SK-N-MC (cell line): ENCODE data around the gene TXLNA.
A peak's percentile ranks its signal among the peaks of the same experiment; 100 is the strongest.

Source experiments
- DNase-seq: peaks from one replicate; pipeline ENCODE4 v3.0.0-alpha.2; 2011; ENCODE audit warnings: low read depth, low spot score
- H3K27ac ChIP-seq: fragments of 200-600 bp; sonication (generic); 2 replicates; pipeline ENCODE4 v1.5.1; 2016; ENCODE audit warnings: mixed run types
- H3K36me3 ChIP-seq: fragments of 200-600 bp; sonication (generic); 2 replicates; pipeline ENCODE4 v1.6.1; 2017; ENCODE audit warnings: antibody characterized with exemption, low read length, mixed read lengths; ENCODE audit not compliant: insufficient read depth
- H3K4me3 ChIP-seq: fragments of 200-600 bp; sonication (generic); 2 replicates; pipeline ENCODE4 v1.5.1; 2016
- H3K9ac ChIP-seq: fragments of 200-600 bp; sonication (generic); 2 replicates; pipeline ENCODE4 v1.8.0; 2017; ENCODE audit warnings: mixed run types, mixed read lengths; ENCODE audit not compliant: insufficient read length
- H3K9me3 ChIP-seq: fragments of 200-600 bp; sonication (generic); 2 replicates; pipeline ENCODE4 v1.6.1; 2017; ENCODE audit warnings: low read depth, mild to moderate bottlenecking, antibody characterized with exemption, low read length, moderate library complexity, mixed read lengths
- EZH2 ChIP-seq: fragments of 200-600 bp; sonication (generic); IDR thresholded peaks from one replicate; pipeline ENCODE4 v1.6.1; 2017; ENCODE audit warnings: antibody characterized with exemption
- FOXP2 ChIP-seq: optimal IDR thresholded peaks from 2 replicates; pipeline ENCODE3; 2011; ENCODE audit warnings: mild to moderate bottlenecking, moderate library complexity; ENCODE audit not compliant: insufficient read depth; ENCODE audit errors: extremely low read length, control extremely low read depth
- POLR2AphosphoS5 ChIP-seq: IDR thresholded peaks from 2 replicates; pipeline ENCODE4 v1.6.1; 2012; ENCODE audit warnings: mild to moderate bottlenecking, low read depth, low read length, borderline replicate concordance

TXLNA gene

DNA sequence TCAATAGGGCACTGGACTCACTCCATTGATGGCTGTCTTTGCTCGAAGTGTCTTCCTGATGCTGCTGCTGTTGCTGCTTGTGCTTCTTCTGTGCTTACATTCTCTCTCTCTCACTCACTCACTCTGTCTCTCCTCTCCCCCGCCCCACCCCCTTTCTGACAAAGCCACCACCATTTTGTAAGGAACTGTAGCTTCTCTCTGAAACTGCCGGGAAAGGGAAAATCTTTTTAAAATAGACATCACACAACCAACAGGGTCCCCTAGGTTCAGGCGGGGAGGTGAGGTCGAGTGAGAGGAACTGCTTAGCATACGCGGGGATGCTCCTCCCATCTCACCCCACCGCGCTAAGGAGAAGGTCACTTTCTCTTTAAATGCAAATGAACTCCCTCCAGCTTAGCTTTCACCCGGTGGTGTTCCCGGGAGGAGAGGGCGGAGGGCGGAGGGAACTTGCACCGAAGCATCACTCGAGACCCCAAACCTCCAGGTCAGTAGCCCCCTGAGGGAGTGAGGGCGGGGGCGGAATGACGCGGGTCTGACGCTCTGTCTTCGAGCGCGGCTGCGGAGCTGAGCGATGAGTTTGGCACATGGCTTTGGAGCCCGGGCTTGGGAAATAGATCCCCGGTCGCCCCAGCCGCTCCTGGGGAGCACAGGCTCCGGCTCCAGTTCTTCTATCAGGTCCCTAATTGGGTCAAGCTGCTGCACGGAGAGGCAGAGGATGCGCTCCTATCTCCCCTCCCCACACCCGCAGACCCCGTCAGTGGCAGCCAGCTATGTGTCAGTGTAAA, 20.9 kb downstream of the TXLNA start, which contains the start of gene CCDC28B:
TSS of gene CCDC28B (plus strand) at position 370 of the 785 bp plus-strand sequence. CDS start 1,341 bp downstream, outside the sequence.
- TF ChIP-seq POLR2AphosphoS5 = peak; percentile 46; the same call in 1 of the 2 replicates
- no peak for TF ChIP-seq FOXP2
- peak within 1 kb of the TSS; percentile 96 for H3K4me3 ChIP-seq
- DNase-seq = no peak
- H3K9ac ChIP-seq = peak within 1 kb of the TSS; percentile 79
- no peaks in the 10 kb centered on the region for H3K9me3 ChIP-seq
- H3K36me3 ChIP-seq = peaks cover 3% of the 10 kb centered on the region; the same call in 1 of the 2 replicates
- H3K27ac ChIP-seq = peak within 1 kb of the TSS; percentile 79

DNA sequence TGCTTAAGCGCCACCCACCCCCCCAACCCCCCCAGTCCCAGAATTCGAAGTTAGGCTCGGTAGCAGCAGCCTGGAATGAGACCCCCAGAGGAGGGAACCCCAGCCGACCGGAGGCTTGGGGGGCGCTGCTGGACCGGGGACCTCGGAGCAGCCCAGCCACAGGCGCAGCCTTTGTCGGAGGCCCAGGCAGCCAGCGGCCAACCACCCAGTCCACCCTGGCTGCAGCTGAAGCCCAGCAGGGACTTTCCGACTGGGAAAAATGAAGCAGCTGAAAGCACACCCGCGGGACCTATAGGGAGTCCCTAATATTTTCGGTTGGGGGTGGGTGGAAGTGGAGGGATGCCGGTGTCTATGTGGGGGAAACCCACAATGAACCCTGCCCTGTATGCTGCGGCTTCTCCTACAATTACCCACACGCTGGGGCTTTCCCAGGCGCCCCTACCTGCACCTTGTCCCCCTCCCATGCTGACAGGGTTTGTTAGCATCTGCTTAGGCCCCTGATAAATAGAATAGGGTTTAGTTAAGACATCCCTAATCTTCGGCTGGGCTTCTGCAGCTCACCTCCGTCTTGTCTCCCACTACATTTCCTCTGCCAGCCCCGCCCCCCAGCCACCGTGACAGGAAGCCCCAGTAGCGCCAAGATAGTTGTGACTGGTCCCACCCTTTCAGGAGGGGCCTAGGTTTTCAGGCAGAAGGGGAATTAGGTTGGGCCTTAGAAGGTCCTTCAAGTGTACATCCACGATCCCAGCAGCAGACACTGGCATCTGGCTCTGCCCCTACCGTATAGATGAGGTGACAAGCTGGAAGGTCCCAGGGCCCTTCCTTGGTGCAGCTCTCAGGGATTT, 21.8 kb downstream of the TXLNA start:
- no peak for DNase-seq
- Histone ChIP-seq H3K9me3 (no peaks in the 10 kb centered on the region), H3K27ac (peak overlapping the region; percentile 5; the same call in 1 of the 2 replicates), H3K4me3 (peak overlapping the region; percentile 96), H3K36me3 (no peaks in the 10 kb centered on the region; the same call in 1 of the 2 replicates), H3K9ac (peak overlapping the region; percentile 53)
- no peak for TF ChIP-seq FOXP2
- no peak for TF ChIP-seq EZH2
- TF ChIP-seq POLR2AphosphoS5 = peak; percentile 53

DNA sequence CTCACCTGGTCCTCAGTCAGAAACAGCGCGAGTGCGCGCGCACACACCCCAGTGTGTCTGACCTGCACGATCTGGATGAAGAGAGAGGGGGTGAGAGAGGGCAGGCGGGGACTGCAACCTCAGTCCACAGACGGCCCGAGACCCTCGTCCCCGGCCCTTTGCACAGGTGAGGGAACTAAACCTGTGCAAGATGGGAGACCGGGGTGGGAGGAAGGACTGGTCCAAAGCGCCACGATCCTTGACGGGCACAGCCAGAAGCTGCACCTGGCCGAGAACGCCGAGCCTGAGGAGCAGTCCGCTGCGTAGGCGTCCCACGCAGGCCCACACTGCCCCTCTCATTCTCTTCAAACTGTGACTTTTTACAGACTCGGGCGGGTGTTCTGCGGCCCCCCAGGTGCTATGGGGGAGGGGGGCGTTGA, 25.5 kb downstream of the TXLNA start:
- Histone ChIP-seq H3K27ac (no peak overlapping the region), H3K36me3 (no peaks in the 10 kb centered on the region; the same call in 1 of the 2 replicates), H3K4me3 (peak overlapping the region; percentile 95), H3K9me3 (no peaks in the 10 kb centered on the region), H3K9ac (peak overlapping the region; percentile 88)
- no peak for DNase-seq
- TF ChIP-seq EZH2 = no peak

DNA sequence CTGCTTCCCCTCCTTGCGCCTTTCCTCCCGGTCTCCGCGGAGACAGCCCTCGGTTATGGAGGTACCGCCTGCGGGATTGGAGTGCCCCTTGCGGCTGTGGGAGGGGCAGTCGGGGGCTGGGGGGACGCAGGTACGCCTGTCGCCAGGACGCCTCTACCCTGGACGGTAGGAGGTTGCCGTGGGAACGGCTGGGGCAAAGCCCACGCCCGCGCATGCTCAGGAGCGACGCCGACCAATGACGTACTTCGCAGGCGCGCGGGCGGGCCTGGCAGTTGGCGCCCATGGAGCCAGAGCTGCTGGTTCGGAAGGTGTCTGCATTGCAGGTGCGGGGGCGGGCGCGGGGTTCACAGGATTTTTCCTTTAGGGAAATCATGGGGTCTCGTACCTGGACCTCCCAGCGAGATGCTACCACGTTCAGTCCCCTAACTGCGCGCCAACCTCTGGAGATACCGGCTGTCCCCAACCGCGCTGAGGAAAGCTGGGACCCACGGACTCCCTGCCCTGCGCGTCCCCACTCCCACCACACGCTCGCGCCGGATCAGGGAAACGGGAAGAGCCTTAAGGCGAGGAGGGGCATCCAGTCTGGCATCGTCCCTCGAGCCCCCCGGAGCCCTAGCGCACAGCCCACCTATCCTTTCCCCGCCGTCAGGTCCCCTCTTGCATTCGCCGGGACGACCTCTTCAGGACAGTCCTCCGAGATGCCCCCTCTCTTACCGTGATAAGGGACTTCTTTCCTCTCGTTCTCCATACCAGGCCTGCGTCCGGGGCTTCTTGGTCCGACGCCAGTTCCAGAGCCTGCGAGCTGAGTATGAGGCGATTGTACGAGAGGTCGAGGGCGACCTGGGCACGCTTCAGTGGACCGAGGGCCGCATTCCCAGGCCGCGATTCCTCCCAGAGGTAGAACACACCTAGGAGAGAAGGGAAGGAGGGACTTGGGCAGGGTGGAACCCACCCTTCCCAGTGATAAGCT, 26.2 kb downstream of the TXLNA start, which contains the start of gene IQCC:
TSS of gene IQCC (plus strand) at position 271 of the 970 bp plus-strand sequence. CDS start at position 282, 11 bp downstream.
- Histone ChIP-seq H3K27ac (no peak within 1 kb of the TSS), H3K9me3 (no peaks in the 10 kb centered on the region), H3K36me3 (no peaks in the 10 kb centered on the region; the same call in 1 of the 2 replicates), H3K9ac (peak within 1 kb of the TSS; percentile 88), H3K4me3 (peak within 1 kb of the TSS; percentile 95)
- DNase-seq = no peak
- TF ChIP-seq EZH2 (no peak), POLR2AphosphoS5 (peak; percentile 96)

DNA sequence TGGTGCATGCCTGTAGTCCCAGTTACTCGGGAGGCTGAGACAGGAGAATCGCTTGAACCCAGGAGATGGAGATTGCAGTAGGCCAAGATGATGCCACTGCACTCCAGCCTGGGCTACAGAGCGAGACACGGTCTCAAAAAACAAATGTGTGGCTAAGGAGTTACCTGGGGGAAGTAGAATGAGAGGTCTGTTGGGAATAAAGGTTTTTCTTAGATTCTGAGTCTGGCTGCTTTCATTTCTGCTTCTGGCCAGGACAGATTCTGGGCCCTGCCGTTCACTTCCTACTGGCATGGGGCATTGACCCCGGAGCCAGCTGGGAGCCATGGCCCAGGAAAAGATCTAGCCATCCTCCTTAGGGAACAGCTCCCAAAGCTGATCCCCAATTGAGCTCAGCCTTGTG, 29.0 kb downstream of the TXLNA start:
- no peak for DNase-seq
- Histone ChIP-seq H3K36me3 (no peaks in the 10 kb centered on the region; the same call in 1 of the 2 replicates), H3K27ac (no peak overlapping the region), H3K9me3 (no peaks in the 10 kb centered on the region), H3K4me3 (no peak overlapping the region), H3K9ac (no peak overlapping the region)
- TF ChIP-seq FOXP2 = no peak
- TF ChIP-seq POLR2AphosphoS5 = no peak
- TF ChIP-seq EZH2 = no peak

DNA sequence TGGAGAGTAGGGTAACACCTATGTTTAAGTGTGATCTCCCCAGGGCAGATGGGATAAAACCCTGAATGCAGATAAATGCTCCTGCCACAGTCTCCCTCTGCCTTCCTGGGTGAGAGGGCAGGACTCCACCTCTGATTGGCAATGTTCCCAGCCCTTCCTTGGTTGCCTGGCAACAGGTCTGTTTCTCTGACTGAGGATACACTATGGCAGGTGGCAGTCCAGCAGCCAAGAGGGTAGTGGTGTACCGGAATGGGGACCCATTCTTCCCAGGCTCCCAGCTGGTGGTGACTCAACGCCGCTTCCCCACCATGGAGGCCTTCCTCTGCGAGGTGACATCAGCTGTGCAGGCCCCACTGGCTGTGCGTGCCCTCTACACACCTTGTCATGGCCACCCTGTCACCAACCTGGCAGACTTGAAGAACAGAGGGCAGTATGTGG, 29.4 kb downstream of the TXLNA start, which contains the start of gene DCDC2B:
TSS of gene DCDC2B (plus strand) at position 199 of the 438 bp plus-strand sequence. CDS start at position 204, 5 bp downstream.
- no peak for TF ChIP-seq EZH2
- TF ChIP-seq FOXP2 = no peak
- 0 out of 2 replicates have a peak, but pooled peaks have one; percentile 21 for TF ChIP-seq POLR2AphosphoS5
- Histone ChIP-seq H3K9ac (no peak within 1 kb of the TSS), H3K4me3 (no peak within 1 kb of the TSS), H3K36me3 (no peaks in the 10 kb centered on the region; the same call in 1 of the 2 replicates), H3K27ac (no peak within 1 kb of the TSS), H3K9me3 (no peaks in the 10 kb centered on the region)
- no peak for DNase-seq

DNA sequence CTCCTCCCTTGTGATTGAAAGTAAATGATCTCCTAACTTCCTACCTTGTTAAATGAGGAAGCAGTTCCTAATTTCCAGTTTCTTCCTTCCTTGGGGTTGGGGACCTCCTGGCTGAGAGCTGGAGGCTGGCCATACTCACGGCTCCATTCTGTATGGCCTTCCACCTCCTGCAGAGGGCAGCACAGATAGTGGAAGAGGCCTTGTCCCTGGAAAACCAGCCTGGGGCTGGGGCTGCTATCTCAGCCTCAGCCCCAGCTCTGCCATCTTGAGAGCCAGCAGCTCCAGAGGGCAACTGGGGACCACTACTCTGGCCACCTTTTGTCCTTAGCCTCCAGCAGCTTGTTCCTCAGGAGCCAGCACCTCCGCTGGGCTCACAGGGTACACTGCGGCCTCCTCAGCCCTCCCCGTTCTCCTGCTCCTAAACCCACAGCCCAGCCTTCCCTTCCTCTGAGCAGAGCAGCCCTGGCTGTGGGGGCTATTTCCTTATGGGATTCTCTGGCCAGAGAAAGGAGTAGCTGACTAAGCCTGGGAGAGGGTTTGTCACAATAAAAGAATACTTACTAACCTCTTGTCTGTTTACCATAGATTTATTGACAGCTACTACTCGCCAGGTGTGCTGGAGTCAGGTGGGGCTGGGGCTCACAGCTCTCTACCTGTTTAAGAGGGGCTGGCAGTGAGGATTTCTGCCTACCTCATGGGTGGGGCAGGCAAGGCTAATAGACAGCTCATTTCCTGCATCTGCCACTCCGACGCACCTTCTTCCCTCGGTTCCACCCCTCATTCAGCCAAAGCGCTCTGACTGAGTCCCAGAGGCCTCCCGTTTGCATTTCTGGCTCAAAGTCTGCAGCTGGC, 36.4 kb downstream of the TXLNA start:
- H3K4me3 ChIP-seq = no peak overlapping the region
- H3K36me3 ChIP-seq = no peaks in the 10 kb centered on the region
- H3K9me3 ChIP-seq = no peaks in the 10 kb centered on the region
- DNase-seq = no peak
- no peak overlapping the region for H3K9ac ChIP-seq
- TF ChIP-seq POLR2AphosphoS5 (no peak), FOXP2 (no peak)
- H3K27ac ChIP-seq = no peak overlapping the region
